Endothelial cell of umbilical vein (primary cell): ENCODE measurements around the gene LRP1-AS. TPM values are rescaled to one million over a fixed set of nuclear protein-coding genes. Genes with fewer than 3 reads are reported as not detected.

Experiments
- BruUV-seq: library from RNA; stranded (reverse); fragments of 400-500 nt; replicated peaks from 2 replicates; lab custom pipeline; 2021; lab: Mats Ljungman, UMichigan
- CTCF ChIA-PET: fragments of 300-600, 350-600 bp; sonication (Branson Sonifier 250); formaldehyde crosslinking; loops from one replicate; lab custom pipeline; 2021; ENCODE audit warnings: antibody characterized with exemption, inconsistent platforms; lab: Charles Lee
- POLR2A ChIA-PET: fragments of 300-600, 350-600 bp; sonication (Branson Sonifier 250); formaldehyde crosslinking; loops from one replicate; lab custom pipeline; 2021; ENCODE audit warnings: antibody characterized with exemption, inconsistent platforms; lab: Charles Lee
- DNase-seq: peaks from one replicate; pipeline ENCODE4 v3.0.0-alpha.2; 2011; ENCODE audit warnings: low read depth, low spot score
- FAIRE-seq: peaks from 2 replicates; lab custom pipeline; 2011; peaks lifted over from hg19 to GRCh38; lab: Jason Lieb, UNC
- H2AFZ ChIP-seq: 2 replicates; pipeline ENCODE4 v1.6.0; 2012; ENCODE audit warnings: low read depth, low read length, control low read depth, inconsistent platforms
- H3K27ac ChIP-seq: 2 replicates; pipeline ENCODE4 v1.5.1; 2011; ENCODE audit warnings: low read depth, mild to moderate bottlenecking, control low read depth, low read length, moderate library complexity; ENCODE audit not compliant: insufficient read depth
- H3K27me3 ChIP-seq, 2 experiments: 2 replicates each; pipeline versions ENCODE4 v1.6.0 to v1.6.1; 2011; ENCODE audit warnings: low read length in 2 of 2, mixed read lengths in 1 of 2; ENCODE audit not compliant: control insufficient read depth in 2 of 2, insufficient read depth in 2 of 2
- H3K36me3 ChIP-seq, 2 experiments: 2 replicates in 1 of 2; 3 replicates in 1 of 2; pipeline ENCODE4 v1.5.1; 2011; ENCODE audit warnings: low read length in 2 of 2, mild to moderate bottlenecking in 1 of 2, moderate library complexity in 1 of 2; ENCODE audit not compliant: control insufficient read depth in 2 of 2, insufficient read depth in 2 of 2; ENCODE audit errors: extremely low read depth in 1 of 2
- H3K4me1 ChIP-seq: 3 replicates; pipeline ENCODE4 v1.5.1; 2011; ENCODE audit warnings: mild to moderate bottlenecking, low read length; ENCODE audit not compliant: control insufficient read depth, insufficient read depth; ENCODE audit errors: extremely low read depth
- H3K4me2 ChIP-seq: 2 replicates; pipeline ENCODE4 v1.6.1; 2011; ENCODE audit warnings: low read length, control low read depth, mixed read lengths; ENCODE audit not compliant: insufficient read depth
- H3K4me3 ChIP-seq, 3 experiments: fragments of 200-600 bp in 1 of 3; sonication (generic), shearing (Covaris generic) in 1 of 3; replicated peaks in 1 of 3; 2 replicates each; pipeline ENCODE4 v1.5.1; 2011 to 2016; ENCODE audit warnings: control low read depth in 3 of 3, low read length in 3 of 3, mild to moderate bottlenecking in 2 of 3, inconsistent platforms in 1 of 3, low read depth in 1 of 3, moderate library complexity in 1 of 3; ENCODE audit not compliant: insufficient read depth in 1 of 3
- H3K79me2 ChIP-seq: 2 replicates; pipeline ENCODE4 v1.6.0; 2012; ENCODE audit warnings: low read length, inconsistent platforms; ENCODE audit not compliant: control insufficient read depth, insufficient read depth
- H3K9ac ChIP-seq: replicated peaks from 2 replicates; pipeline ENCODE3; 2011; ENCODE audit warnings: low read length, control low read depth; ENCODE audit not compliant: insufficient read depth; ENCODE audit errors: extremely low read depth
- H3K9me1 ChIP-seq: replicated peaks from 3 replicates; pipeline ENCODE4 v1.6.0; 2011; ENCODE audit warnings: mild to moderate bottlenecking, low read length; ENCODE audit not compliant: control insufficient read depth, insufficient read depth; ENCODE audit errors: extremely low read depth
- H3K9me3 ChIP-seq: replicated peaks from 2 replicates; pipeline ENCODE4 v1.5.1; 2012; ENCODE audit warnings: low read length, inconsistent platforms; ENCODE audit not compliant: control insufficient read depth, insufficient read depth
- H4K20me1 ChIP-seq: replicated peaks from 2 replicates; pipeline ENCODE3; 2011; ENCODE audit warnings: mild to moderate bottlenecking, low read length; ENCODE audit not compliant: control insufficient read depth, insufficient read depth; ENCODE audit errors: extremely low read depth
- EZH2 ChIP-seq: IDR thresholded peaks from 2 replicates; pipeline ENCODE4 v1.6.1; 2012; ENCODE audit warnings: borderline replicate concordance, low read depth, mild to moderate bottlenecking, moderate library complexity, low read length, inconsistent platforms; ENCODE audit not compliant: severe bottlenecking
- FOS ChIP-seq: IDR thresholded peaks from 2 replicates; pipeline ENCODE4 v1.6.1; 2011; ENCODE audit warnings: mild to moderate bottlenecking, low read length, moderate library complexity, borderline replicate concordance; ENCODE audit not compliant: insufficient read depth
- GATA2 ChIP-seq: IDR thresholded peaks from 2 replicates; pipeline ENCODE4 v1.7.0; 2011; ENCODE audit warnings: low read depth, mild to moderate bottlenecking, moderate library complexity, mixed read lengths, low read length; ENCODE audit not compliant: insufficient read length, insufficient read depth
- JUN ChIP-seq: IDR thresholded peaks from 2 replicates; pipeline ENCODE4 v1.6.1; 2011; ENCODE audit warnings: borderline replicate concordance, low read depth; ENCODE audit not compliant: insufficient read length, insufficient read depth
- MAX ChIP-seq: IDR thresholded peaks from 2 replicates; pipeline ENCODE4 v1.6.1; 2011; ENCODE audit not compliant: insufficient read depth, insufficient read length
- MYC ChIP-seq: IDR thresholded peaks from one replicate; pipeline ENCODE4 v1.6.1; 2011; ENCODE audit warnings: mild to moderate bottlenecking, low read depth, low read length
- POLR2A ChIP-seq: IDR thresholded peaks from 2 replicates; pipeline ENCODE4 v1.6.1; 2012; ENCODE audit warnings: low read depth, mild to moderate bottlenecking, control low read depth, low read length
- POLR2AphosphoS5 ChIP-seq: IDR thresholded peaks from 2 replicates; pipeline ENCODE4 v1.6.1; 2012; ENCODE audit warnings: low read depth, mild to moderate bottlenecking, control low read depth, low read length, moderate library complexity; ENCODE audit not compliant: insufficient read depth
- dilution Hi-C: fragments of 300-500 bp; cut with MboI; formaldehyde crosslinking; loops from one replicate; pipeline ENCODE4 v1.15.0; 2019; ENCODE audit warnings: low sequenced_read_pairs; ENCODE audit not compliant: extremely low pct_ligation_motif_present
- intact Hi-C: fragments of 100-400 bp; cut with micrococcal nuclease; formaldehyde crosslinking; loops from one replicate; pipeline ENCODE4 v1.10.0; 2022
- polyA plus RNA-seq, 4 experiments: library from polyadenylated mRNA; depleted of rRNA in 3 of 4; stranded (reverse) in 3 of 4; unstranded in 1 of 4; fragments of >200 nt; gene quantifications; 2 replicates each; pipeline versions ENCODE4 v1.2.1 to v1.2.3, GENCODE V29; 2011 to 2012; ENCODE audit warnings: missing spikeins in 1 of 4
- total RNA-seq: library from RNA; stranded (reverse); gene quantifications from 2 replicates; pipeline ENCODE4 v1.2.3, GENCODE V29; 2021
- TF ChIP-seq, protein P1 (sequence below), 2 donors: IDR thresholded peaks; 1 replicate in 1 of 2; 2 replicates in 1 of 2; pipeline ENCODE4 v1.5.1; 2011; ENCODE audit warnings: low read length in 2 of 2, mild to moderate bottlenecking in 2 of 2, moderate library complexity in 2 of 2, control low read depth in 1 of 2, inconsistent platforms in 1 of 2, low read depth in 1 of 2; ENCODE audit not compliant: insufficient read depth in 1 of 2; ENCODE audit errors: extremely low read depth in 1 of 2

Gene LRP1-AS
- total and polyA plus RNA-seq, 2 donors (not counting 3 experiments of a cell fraction or from before 2014, with no cell fraction given): not detected

GRCh38 chr12:57177354-57177753 is 29.9 kb upstream of the LRP1-AS start:
- Histone ChIP-seq H3K4me2 (no peak overlapping the region), H4K20me1 (no peaks in the 10 kb centered on the region), H3K9me1 (no peaks in the 10 kb centered on the region), H3K9ac (no peak overlapping the region), H3K4me3 (no peak overlapping the region), H3K9me3 (no peaks in the 10 kb centered on the region), H3K27me3 (peaks cover 2 to 5% of the 10 kb centered on the region in 2 experiments), H2AFZ (no peak overlapping the region), H3K4me1 (no peaks in the 10 kb centered on the region), H3K27ac (no peak overlapping the region), H3K36me3 (no peaks in the 10 kb centered on the region), H3K79me2 (no peaks in the 10 kb centered on the region)
- dilution Hi-C loops (no loop called here), intact Hi-C loops (no loop called here)
- TF ChIP-seq EZH2 (no peak), GATA2 (no peak), POLR2A (no peak), JUN (no peak), FOS (no peak), MYC (no peak), POLR2AphosphoS5 (no peak), MAX (no peak)
- TF ChIP-seq, protein P1, sequence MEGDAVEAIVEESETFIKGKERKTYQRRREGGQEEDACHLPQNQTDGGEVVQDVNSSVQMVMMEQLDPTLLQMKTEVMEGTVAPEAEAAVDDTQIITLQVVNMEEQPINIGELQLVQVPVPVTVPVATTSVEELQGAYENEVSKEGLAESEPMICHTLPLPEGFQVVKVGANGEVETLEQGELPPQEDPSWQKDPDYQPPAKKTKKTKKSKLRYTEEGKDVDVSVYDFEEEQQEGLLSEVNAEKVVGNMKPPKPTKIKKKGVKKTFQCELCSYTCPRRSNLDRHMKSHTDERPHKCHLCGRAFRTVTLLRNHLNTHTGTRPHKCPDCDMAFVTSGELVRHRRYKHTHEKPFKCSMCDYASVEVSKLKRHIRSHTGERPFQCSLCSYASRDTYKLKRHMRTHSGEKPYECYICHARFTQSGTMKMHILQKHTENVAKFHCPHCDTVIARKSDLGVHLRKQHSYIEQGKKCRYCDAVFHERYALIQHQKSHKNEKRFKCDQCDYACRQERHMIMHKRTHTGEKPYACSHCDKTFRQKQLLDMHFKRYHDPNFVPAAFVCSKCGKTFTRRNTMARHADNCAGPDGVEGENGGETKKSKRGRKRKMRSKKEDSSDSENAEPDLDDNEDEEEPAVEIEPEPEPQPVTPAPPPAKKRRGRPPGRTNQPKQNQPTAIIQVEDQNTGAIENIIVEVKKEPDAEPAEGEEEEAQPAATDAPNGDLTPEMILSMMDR (IDR thresholded peaks at IDR 0.05; ENCODE audit: extremely low read depth in 1 of 2, insufficient read depth in 1 of 2, low read depth in 1 of 2, low read length in 2 of 2): no peak
- no TSS peak for BruUV-seq
- FAIRE-seq: no peak
- DNase-seq: no peak
- CTCF ChIA-PET: interaction anchor here (13.0 kb wide), 1 partner anchor 53 kb away, joined by 429 read pairs; the partner anchor contains the start of gene LRP1
- POLR2A ChIA-PET: no interaction called here
